ENCODE data around the gene RBBP8.
A peak's percentile ranks its signal among the peaks of the same experiment; 100 is the strongest.
"Not testable (repeated sequence)": the region's sequence is repeated elsewhere in the genome, so short reads cannot be mapped to it uniquely, and the experiment has no call there.

RBBP8 gene

DNA sequence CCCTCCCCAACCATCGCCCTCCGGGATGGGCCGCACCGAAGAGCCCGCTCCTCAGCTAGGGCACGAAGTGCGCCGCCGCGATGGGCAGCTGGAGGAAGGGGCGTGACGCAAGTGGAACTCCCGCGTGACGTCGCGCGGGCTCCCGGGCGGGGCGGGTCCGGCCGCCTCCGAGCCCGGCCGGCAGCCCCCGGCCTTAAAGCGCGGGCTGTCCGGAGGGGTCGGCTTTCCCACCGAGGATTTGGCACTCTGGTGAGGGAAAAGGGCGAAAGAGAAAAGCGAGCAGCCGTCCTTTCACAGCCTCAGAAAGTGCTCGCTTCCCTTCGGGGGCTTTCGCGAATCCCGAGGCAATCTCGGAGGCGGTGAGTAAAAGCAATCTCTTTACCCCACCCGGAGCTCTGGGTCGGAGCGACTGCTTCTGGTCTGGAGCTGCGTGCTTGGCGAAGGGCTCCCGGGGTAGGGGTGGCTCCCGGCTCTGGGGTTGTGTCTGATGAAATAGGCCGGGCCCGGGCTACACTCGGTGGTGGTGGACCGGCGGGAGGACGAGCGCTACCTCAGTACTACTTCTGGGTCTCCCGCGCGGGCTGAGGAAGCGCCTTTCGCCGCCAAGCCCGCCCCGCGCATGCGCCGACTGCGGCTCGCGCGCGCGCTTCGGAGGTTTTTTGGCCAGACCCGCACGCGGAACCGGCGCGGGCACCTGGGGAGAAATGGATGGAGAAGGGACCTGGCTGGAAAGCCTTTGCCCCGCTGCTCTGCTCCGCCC, at the start of gene RBBP8:
RBBP8 (plus strand) TSS at position 123 of the 760 bp plus-strand sequence. CDS start 3,524 bp downstream, outside the sequence.
- DNase-seq (ENCODE audit: low read depth) = peak; percentile 72

DNA sequence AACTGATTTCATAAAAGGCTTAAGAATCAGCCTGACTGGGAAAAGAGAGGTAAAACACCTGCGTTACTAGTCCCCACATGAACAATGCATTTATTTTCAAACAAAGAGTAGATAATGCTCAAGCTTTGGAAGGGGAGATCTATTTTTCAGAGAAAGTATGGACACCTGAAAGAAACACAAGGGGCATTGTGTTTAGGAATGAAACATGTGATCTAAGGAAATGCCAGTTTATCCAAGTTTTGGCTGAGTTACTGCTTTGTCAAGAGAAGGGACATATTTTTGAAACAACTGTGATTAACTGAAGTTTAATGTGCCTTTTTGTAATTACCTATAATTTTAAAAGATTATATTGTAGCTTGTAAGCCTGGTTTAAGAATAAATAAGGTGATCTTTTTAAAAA, 49.3 kb upstream of the RBBP8 start:
- no peak for DNase-seq (ENCODE audit: low read depth)

DNA sequence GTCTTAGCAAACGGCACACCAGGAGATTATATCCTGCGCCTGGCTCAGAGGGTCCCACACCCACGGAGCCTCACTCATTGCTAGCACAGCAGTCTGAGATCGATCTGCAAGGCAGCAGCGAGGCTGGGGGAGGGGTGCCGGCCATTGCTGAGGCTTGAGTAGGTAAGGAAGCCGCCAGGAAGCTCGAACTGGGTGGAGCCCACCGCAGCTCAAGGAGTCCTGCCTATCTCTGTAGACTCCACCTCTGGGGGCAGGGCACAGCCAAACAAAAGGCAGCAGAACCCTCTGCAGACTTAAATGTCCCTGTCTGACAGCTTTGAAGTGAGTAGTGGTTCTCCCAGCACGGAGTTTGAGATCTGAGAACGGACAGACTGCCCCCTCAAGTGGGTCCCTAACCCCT, 47.4 kb upstream of the RBBP8 start:
- not testable (repeated sequence) for DNase-seq (ENCODE audit: low read depth)

DNA sequence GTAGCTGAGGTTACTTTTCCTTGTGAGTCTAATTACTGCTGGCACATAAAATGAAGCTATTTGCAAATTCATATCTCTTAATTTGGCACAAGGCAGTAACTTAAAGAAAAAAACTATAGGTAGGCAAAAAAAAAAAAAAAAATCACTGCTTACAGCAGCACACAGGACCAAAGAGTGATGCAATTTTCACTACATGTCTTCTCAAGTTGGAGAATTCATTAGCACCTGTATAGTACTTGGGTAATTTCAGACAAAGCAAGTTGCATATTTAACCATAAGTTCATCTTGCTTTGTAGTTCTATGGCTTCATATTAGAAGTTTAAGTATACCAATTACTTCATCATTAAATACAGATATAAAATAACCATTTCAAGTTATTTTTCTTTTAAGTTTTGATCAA, 33.7 kb upstream of the RBBP8 start:
- DNase-seq (ENCODE audit: low read depth) = no peak

DNA sequence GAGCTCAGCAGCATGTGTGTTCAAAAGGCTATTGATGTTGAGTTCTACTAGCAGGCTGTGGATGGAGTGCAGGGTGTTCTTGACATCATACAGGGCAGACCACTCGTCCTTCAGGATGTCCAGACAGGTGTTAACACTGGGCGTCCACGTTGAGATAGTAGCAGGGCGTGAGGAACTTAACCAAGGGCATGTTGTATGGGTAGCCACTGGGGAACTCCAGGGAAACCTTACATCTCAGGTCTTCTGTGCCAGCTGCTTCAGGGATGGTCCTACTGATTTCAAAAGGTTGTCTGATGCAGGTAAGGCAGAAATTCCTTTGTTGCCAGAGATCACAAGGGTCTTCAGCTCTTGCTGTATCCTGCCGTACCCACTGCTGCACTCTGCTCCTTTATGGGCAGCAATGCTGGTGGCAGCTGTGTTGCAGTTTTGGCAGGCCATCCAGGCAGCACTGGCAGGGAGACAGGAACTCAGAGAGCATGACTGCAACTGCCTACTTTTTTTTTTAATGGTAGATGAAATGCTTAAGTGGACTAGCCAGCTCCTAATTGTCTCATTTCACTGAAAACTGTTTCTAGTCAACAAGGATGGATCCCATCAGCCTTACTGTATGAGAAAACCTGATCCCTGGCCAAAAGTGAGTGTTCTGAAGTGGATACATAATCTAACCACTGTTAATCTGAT, 32.4 kb upstream of the RBBP8 start:
- DNase-seq (ENCODE audit: low read depth) = no peak

DNA sequence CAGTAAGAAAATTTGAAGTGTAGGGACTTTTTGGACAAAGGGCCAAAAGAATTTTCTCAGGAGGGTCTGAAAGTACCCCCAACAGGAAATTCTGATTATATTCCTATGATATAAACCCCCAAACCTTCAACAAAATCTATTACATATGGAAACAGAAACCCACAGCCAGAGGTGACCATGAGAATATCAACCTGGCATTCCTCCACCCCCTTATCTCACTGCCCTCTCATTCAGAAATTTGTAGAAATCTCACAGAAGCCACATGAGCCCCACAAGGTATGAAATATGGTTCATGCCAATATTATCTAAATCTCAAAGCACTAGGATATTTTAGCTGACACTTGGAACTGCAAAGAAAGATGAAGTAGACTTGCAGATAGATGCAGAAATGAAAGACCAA, 31.0 kb upstream of the RBBP8 start:
- DNase-seq (ENCODE audit: low read depth) = no peak

DNA sequence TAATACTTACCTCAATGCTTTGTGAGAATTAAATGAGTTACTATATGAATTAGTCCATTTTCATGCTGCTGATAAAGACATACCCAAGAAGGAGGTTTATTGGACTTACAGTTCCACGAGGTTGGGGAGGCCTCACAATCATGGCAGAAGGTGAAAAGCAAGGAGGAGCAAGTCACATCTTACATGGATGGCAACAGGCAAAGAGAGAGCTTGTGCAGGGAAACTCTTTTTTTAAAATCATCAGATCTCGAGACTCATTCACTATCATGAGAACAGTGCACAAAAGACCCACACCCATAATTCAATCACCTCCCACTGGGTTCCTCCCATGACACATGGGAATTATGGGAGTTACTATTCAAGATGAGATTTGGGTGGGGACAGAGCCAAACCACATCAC, 29.9 kb upstream of the RBBP8 start:
- not testable (repeated sequence) for DNase-seq (ENCODE audit: low read depth)

DNA sequence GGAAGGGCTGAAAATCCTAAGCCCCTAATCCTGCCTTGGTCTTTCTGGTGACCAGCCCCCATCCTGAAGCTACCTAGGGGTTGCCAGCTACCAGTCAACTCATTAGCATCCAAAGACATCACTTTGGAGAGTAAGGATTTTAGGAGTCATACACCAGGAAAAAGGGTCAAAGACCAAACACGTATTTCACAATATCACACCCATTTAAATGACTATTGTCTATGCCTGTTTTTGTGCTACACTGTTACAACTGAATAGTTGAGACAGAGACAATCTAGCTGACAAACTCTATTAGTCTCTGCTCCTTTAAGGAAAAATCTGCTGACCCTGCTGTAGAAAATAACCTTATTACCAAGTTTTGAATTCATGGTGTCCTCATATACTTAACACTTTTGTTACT, 21.0 kb upstream of the RBBP8 start:
- no peak for DNase-seq (ENCODE audit: low read depth)

DNA sequence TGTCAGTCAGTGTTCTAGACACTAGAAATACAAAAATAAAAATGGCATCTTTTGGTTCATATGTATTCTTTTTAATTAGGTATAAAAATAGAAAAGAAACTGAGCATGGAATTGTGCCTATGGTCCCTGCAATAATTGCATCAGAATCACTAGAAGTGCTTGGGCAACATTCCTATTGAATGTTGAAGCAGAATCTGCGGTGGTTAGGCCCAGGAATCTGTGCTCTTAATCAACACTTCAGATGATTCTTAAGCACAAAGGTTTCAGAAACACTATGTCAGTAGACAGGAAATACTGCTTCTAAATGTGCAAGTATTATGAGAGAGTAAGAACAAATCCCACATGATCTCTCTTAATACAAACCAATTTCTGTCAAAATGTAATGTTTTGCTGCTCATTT, 20.3 kb upstream of the RBBP8 start:
- no peak for DNase-seq (ENCODE audit: low read depth)

DNA sequence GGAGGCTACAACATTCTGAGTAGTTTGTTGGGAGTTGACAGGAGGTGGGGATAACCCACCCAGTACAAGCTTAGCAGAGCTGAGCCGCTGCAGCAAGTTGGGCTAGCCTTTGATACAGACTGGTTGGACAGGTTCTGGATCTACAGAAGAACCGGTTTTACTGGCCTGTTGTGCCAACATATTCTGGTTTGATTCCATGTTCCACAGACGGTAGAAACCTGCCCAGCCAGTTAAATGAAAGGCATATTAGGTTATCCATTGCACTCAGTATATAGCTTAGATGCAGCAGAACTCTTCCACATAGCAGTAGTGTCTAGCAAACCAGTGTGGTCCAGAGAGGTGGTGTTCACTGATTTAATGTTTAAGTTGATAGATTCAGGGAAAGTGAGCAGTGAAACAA, 19.3 kb upstream of the RBBP8 start:
- DNase-seq (ENCODE audit: low read depth) = no peak

DNA sequence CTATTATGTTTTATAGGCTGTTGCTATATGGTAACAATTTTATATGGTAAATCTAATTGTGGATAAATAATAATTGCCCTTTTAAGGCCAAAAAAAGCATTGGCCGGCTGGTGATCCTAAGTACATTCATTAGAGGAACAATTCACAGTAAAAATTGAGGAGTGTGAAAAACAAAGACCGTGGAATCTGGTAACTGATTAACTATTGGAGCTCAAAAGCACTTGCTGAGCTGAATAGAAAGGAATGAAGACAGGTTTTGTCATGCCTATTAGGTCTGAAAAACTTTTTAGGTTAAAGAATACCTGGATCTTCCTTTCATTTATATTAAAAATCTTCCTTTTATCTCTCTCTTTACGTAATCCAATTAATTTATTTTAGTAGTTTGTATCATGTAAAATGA, 18.5 kb upstream of the RBBP8 start:
- DNase-seq (ENCODE audit: low read depth) = no peak

DNA sequence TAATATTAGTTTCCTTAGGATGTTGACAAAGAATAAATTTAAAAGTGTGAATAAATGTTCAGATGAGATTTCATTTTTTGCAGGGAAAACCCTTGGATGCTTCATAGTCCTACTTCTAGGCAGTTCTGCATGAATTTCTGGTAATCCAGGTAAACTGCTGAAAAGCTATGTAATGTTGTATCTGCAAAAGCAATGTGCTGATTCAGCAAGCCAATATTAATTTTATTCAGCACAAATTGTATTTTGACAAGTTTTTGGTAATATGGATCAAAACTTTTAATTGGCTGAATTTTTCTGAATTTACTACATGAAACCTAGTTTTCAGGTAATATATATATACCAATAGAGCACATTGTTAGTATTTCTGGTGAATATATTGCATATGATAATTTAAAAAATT, 17.8 kb upstream of the RBBP8 start:
- DNase-seq (ENCODE audit: low read depth) = no peak

DNA sequence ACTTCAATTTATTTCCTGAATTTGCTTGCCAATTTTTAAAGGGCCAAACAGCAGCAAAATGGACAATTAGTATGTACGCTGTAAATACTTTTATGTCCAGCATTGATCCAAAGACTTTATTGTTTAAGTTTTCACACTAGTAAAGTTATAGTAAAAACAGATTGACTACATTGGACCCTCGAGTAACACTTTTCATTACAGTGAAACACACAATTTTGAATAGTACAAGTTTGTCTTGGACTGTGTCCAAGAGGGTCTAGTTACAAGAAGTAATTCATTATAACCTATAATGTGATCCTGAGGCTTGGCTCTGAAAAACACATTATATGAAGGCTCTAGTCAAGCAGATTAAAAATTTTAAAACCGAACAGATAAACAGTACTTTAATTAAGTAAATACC, 11.4 kb upstream of the RBBP8 start:
- DNase-seq (ENCODE audit: low read depth) = no peak

DNA sequence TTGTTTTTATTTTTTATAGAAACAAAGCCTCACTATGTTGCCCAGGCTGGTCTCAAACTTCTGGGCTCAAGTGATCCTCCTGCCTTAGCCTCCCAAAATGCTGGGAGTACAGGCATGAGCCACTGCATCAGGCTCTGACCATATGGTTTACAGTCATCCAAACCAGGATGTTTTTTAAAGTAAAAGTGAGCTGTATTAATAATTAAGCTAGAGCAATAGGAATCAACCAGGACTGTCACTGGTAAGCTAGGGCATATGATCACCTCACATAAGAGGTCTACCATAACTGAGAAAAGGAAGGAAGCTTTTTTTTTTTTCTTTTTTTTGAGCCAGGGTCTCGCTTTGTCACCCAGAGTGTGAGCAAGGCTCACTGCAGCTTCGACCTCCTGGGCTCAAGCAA, 8.5 kb upstream of the RBBP8 start:
- no peak for DNase-seq (ENCODE audit: low read depth)

DNA sequence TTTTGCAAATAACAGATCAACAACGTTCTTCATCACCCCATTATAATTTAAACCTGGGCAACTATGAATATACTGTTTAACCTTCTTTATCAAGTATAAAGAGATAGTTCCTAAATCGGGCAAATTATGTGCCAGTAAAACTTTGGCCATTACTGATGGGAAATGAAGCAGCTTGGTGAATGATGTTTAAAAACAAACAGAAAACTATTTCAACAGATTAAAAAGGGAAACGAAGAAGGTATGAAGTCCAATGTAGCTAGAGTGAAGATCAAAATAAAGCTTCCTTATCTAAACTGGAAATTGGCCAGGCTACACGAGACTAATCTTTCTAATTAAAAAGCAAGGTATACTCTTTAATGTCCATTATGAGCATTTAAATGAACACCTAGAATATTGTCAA, 6.7 kb upstream of the RBBP8 start:
- no peak for DNase-seq (ENCODE audit: low read depth)

DNA sequence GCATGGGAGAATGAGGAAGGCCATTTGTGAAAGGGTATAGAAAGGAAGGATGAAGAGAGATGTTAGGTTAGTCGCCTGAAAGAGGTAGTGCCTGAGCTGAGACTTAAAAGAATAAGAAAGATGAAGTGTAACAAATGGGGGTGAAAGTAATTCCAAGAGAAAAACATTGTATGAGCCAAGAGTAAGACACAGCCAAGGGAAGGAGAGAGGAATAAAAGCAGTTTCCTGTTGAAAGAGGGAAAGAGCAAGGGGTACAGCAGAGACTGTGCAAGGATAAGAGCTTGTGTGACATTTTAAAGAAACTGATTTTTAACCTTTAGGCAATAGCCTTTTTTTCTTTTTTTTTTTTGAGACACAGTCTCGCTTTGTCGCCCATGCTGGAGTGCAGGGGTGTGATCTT, 4.8 kb upstream of the RBBP8 start:
- DNase-seq (ENCODE audit: low read depth) = no peak

DNA sequence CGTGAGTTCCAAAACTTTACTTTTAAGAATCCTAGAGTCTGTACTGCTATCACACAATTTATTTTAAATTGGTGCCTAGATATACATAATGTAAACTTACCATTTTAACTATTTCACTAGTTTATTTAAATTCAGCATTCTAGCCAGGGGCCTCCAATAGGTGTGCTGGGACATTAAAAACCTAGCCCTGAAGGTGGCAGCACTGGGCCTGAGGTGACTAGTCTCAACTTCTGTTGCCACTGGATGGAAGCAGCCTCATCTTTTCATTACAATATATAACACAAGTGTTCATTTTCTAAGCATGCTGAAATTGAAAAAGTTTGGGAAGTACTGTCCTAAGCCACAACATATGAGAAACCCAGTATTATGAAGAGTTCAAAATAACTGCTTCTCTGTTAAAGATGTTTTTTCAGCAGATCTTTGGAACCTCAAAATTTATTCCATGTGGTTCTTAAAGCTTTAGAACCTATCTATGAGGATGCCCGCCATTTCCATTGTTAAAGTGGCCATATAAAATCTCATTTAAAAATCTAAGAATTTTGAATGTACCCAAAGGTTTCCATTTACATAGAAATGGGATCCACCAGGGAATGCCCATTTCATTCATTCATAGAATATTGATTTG, 2.9 kb upstream of the RBBP8 start:
- peak; percentile 43 for DNase-seq (ENCODE audit: low read depth)

DNA sequence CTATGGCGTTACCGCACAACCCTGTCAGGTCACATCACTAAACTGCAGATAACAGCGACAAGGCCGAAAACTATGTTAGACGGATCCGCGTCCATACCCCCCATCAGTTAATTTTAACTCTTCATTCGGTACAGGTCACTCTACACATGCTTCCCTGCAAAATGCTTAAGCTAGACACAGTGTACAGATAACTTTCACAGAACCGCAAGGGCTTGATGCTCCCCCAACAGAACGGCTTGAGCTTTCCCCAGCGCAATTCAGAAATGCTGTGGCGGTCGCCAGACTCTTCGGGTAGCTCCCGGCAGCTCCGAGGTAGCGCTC, 283 bp upstream of the RBBP8 start:
- DNase-seq (ENCODE audit: low read depth) = no peak

DNA sequence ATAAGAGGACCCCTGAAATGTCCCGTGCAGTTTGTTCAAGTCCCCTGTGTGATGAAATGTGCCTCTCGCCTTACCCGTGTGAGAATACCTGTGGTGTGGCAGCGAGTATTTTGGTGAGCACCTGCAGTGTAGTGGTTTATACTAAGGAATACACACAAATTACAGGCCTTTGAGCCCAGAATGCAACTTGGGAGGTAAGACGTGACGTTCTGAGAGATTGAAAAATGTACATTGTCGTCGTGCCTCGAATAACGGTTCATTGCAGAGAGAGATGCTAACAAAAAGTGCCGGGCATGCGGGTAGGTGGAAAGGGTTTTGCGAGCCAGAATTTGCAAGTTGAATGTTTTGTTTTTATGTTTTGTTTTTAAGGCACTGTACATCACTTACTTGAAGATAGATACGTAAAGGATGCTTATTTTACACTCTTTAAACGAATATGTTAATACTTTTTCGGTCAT, 867 bp downstream of the RBBP8 start:
- DNase-seq (ENCODE audit: low read depth) = no peak

DNA sequence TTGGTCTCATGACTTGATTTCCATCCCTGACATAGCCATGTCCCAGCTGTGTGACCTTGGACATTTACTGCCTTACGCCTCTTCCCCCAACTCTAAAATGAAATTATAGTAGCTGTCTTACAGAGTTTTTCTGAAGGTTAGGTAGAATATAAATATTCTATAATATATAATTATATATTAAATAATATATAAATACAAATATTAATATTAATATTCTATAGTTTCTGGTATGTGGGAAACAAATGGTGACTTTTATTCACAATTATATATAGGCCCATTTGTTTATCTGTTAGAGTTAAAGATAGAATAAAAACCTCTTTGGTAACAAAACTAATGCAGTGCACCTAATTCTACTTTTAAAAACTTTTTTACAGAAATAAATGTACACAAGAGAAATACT, 1.7 kb downstream of the RBBP8 start:
- DNase-seq (ENCODE audit: low read depth) = no peak

DNA sequence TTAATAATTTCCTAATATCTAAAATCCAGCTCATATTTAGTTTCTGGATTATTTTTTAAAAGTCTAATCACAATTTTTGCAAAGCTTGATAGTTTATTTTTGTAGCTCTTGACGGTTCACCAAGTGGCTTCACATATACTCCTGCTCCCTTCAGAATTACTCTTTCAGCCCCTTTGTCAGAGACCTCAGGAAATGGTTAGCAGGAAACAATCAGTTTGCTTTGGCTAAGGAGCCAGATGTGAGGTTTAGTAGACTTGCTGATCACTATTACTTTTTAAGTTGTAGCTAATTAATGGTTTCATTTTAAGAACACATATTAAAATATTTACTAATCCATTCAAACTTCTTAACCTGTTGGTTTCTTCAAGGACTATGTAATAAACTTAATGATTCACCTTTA, 2.3 kb downstream of the RBBP8 start:
- DNase-seq (ENCODE audit: low read depth) = no peak

DNA sequence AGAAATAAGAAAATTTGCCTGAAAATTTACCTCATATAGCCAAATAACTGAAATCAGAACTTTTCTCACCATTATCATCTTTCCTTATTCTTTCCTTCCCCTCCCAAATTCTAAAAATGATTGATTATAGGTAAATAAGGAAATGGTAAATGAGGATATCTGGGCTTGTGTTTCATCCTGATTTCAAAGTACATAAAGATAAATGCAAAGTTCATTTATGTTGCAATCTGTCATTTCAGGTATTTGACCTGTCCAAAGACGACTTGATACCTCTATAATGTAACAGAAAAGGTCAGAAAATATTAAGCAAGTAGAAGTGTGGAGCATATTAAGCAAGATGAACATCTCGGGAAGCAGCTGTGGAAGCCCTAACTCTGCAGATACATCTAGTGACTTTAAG, 3.4 kb downstream of the RBBP8 start:
- DNase-seq (ENCODE audit: low read depth) = no peak

DNA sequence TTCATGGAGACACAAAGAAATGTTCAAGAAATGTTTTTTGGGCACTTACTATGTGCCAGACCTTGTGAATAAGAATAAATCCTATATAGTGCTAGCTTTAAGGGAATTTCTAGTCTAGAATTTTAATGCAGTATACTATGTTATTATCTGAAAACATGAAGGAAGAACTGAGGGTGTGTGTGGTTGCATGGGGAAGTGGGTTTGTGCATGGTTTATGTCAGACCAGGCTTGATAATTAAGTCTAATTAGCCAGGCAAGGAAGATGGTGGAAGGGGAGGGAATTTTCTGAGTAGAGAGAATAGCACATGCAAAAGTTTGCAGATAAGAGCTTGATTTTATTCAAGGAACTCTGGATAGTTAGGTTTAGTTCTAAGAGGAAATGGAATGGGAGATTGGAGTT, 6.5 kb downstream of the RBBP8 start:
- no peak for DNase-seq (ENCODE audit: low read depth)

DNA sequence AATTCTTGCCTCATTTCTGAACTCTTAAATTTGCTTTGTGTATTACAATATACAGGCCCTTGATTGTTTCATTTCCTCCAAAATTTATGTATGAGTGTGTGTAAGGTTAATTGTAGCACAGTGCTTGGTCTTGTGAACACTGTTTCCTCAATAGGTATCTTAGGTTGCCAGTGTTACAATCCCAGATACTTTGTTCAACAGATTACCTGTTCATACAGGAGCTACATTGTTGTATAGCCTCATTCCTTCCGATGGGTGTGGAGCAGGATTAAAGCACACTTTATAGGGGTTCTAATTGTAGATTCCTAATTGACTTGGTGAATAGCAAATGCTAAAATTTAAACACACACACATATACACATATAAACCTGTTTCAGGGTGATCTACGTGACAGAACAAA, 10.7 kb downstream of the RBBP8 start:
- no peak for DNase-seq (ENCODE audit: low read depth)
